Activated CD4-positive, alpha-beta T cell treated with anti-CD3 and anti-CD28 coated beads for 24 hours (primary cell): ENCODE data around the gene CCL3.
"Not testable (repeated sequence)": the region's sequence is repeated elsewhere in the genome, so short reads cannot be mapped to it uniquely, and the experiment has no call there.

ENCODE experiments used
- DNase-seq, 2 donors: peaks; one replicate each; pipeline ENCODE4 v3.0.0-alpha.2; 2020; ENCODE audit warnings: low read depth in 2 of 2

CCL3 gene

GRCh38 chr17:36089888-36090836, at the start of gene CCL3:
Gene CCL3 (minus strand): TSS chr17:36090143. CDS start chr17:36090058, 85 bp downstream.
- peak in 1 of 2 donors; percentile 13 for DNase-seq

DNA sequence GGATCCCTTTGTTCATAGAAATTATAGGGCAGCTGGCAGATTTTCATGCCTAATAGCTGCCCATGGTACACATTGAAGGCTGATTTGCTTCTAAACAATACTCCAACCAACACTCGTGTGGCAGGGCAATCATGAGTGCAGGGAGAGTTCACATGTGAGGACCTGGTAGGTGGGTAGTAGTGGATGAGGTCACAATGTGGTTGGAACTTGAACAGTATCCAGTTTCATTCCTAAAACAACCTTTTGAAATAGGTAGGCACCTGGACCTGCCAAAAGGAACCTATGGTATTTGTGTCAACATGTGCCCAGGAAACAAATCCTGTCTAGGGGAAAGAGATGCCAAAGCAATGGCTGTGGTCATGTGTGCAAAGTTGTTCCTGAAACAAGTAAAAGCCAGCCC, 46.5 kb upstream of the CCL3 start:
- no peak for DNase-seq

DNA sequence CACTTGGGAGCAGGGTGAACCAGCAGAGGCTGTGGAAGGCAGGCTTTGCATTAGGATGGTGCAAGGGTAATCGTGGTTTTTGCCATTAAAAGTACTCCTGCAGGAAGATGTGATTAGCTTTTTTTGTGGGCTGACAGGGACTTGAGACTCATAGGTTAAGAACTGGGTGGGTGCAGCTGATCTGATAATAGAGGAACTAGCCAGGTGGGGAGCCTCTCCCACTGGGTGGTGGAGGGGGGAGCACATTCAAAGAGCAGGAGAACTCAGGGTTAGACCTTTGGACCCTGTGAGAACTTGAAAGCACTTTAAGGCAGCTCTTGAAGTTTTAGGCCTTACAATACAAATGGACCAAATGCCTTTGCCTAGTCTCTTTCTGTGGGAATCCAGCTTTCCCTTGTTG, 46.1 kb upstream of the CCL3 start:
- no peak for DNase-seq

DNA sequence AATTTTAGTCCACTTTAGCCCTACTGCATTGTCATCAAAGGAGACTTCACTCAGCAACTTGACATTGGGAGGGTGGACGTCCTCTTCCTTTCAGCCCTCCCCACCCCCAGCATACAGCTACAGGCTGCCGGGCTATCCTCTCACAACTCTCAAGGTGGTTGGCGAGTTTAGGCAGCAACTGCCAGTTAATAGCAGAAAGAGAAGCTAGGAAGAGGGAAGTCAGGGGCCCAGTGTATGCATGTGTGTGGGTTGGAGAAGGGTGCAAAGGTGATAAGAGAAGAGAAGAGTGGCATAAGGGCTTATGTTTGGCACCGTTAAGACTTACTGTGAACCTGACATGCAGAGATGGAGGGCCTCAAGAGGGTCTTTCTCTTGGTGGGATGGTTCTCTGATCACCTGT, 45.5 kb upstream of the CCL3 start:
- no peak for DNase-seq

DNA sequence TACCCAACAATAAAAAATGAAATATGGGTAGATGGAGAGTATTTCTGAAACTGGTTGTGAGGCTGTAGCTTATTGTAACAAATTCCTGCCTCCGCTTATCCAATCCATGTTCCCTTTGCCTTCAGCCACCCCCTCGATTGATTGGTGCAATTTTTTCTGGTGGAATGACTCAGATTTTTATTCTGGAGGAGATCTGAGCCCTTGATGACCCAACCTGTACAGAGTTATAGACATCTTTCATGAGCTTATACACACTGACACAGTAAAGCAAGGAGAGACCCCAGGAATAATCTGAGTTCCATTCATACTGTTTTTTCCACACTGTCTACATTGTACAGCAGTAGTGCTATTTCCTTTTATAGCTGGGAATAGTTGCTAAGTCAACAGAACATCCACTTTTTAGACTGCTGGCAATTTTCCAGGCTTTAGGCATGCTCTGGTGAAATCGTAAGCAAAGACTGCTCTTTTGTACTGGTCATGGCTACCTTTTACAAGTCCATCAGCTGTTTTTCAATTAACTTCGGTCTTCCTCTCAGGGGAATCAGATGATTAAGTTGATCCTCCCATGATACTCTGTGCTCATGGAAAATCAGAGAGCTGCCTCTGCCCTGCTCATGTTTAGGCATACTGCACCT, 43.8 kb upstream of the CCL3 start:
- no peak for DNase-seq

- no peak for DNase-seq
Measured at GRCh38 chr17:36132421-36132831, 42.5 kb upstream of the CCL3 start.

- DNase-seq: no peak
Measured at GRCh38 chr17:36131931-36132330, 42.0 kb upstream of the CCL3 start.

- no peak for DNase-seq
Measured at GRCh38 chr17:36131421-36131820, 41.5 kb upstream of the CCL3 start.

- DNase-seq: no peak
Measured at GRCh38 chr17:36130346-36130745, 40.4 kb upstream of the CCL3 start.

DNA sequence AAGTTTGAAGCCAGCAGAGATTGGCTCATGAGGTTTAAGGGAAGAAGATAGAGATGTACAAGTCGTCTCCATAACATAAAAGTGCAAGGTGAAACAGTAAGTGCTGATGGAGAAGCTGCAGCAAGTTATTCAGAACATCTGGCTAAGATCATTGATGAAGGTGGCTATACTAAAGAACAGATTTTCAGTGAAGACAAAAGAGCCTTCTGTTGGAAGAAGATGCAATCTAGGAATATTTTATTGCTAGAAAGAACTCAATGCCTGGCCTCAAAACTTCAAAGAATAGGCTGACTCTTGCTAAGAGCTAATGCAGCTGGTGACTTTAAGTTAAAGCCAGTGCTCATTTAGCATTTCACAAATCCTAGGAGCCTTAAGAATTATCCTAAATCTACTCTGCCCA, 39.7 kb upstream of the CCL3 start:
- no peak for DNase-seq

GRCh38 chr17:36128411-36128978, 38.6 kb upstream of the CCL3 start:
- no peak for DNase-seq

GRCh38 chr17:36127911-36128310, 38.0 kb upstream of the CCL3 start:
- DNase-seq: no peak

DNA sequence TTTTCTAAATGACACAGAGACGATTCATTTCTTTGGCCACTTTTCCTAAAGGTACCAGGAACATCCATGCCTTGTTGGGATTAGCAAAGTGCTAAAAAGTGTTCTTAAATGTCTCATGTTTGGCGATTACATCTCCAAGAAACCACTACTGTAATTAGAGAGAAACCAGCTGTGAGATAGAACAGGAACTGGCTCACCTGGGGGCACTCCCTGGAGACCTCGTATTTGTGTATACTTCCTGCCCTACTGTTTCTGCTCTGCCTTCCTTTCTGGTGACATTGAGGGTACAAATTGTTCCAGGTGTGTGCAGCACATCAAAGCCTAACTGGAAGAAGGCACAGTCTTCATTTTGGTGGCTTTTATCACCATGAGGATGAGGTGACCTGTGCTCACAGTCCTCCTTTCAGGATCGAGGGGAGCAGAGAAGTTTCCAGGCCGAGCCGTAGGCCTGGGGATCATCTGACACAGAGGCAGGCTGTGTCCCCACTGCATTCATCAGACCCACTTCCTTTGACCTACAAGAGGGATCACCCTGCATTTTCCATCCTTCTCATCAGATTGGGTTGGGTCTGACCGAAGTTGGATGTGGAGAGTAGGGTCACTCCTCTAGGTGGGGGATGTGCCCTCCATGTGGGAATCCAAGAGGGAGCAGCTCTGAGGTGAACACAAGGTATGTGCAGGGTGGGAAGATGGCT, 37.4 kb upstream of the CCL3 start:
- DNase-seq: no peak

DNA sequence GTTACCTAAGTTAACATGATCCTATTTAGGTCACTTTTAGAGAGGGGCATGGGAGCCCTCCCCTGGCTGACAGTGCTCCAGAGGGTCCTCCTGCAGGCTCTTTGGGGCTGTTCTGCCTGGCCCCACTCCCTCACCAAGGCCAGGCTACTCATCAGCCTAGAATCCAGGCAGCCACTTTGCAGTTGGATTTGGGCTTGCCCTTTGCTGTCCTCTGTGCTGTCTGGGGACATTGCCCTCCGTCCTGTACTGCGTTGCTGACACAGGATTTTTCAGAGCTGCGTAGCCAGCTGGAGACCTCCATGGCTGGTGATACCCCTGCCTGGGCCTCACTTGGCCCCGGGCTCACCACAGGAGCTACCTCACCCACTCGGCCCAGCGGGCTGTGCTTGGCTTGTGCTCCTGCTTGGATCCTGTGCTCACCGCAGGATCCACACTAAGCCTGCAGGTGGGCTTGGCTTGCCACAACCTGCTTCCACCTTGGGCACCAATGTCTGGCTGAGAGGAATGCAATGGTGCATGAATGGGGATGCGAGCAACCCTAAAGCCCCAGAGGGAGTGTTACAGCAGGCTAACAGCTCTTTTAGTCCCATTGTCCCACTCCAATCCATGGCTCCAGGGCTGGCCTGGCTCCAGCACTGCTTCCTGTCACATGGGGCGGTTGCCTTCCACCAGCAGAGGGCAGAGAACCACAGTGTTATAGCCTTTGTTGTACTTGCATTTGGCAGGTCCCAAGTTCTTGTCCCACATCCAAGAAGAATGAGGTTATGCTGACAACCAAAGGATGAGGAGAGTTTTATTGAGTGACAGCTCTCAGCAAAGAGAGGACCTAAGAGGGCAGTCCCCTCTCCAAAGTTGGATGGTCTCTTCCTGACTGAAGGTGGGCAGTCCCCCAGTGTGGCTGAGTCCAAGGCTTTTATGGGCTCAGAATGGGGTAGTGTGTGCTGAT, 35.2 kb upstream of the CCL3 start:
- DNase-seq: no peak

GRCh38 chr17:36123431-36123830, 33.5 kb upstream of the CCL3 start:
- DNase-seq: no peak

GRCh38 chr17:36121099-36121498, 31.2 kb upstream of the CCL3 start:
- not testable (repeated sequence) for DNase-seq

GRCh38 chr17:36120221-36120620, 30.3 kb upstream of the CCL3 start:
- DNase-seq: no peak

- no peak for DNase-seq
Measured at GRCh38 chr17:36118477-36119353, 28.8 kb upstream of the CCL3 start.

GRCh38 chr17:36117505-36118382, 27.8 kb upstream of the CCL3 start:
- DNase-seq: peak; percentile 7 to 10
